RWPE2 (cell line): ENCODE results near the gene CAPN10.

Experiments
- ATAC-seq: fragments of 200-7000 bp; cut with Tn5 transposase; 3 replicates; pipeline ENCODE4 v1.9.1; 2021; ENCODE audit warnings: low read depth
- DNase-seq: peaks from one replicate; pipeline ENCODE4 v3.0.0-alpha.2; 2020; ENCODE audit warnings: low spot score
- H3K27ac ChIP-seq: fragments of 450-650 bp; 2 replicates; pipeline ENCODE4 v1.5.1; 2017; ENCODE audit warnings: mild to moderate bottlenecking; ENCODE audit not compliant: poor library complexity, severe bottlenecking
- H3K27me3 ChIP-seq: fragments of 250-450 bp; sonication (Bioruptor Pico); 2 replicates; pipeline ENCODE4 v1.5.1; 2021; ENCODE audit warnings: mild to moderate bottlenecking, moderate library complexity; ENCODE audit not compliant: insufficient read depth, poor library complexity, severe bottlenecking
- H3K36me3 ChIP-seq: fragments of 250-450 bp; sonication (Bioruptor Pico); 2 replicates; pipeline ENCODE4 v1.5.1; 2020; ENCODE audit warnings: low read depth, mild to moderate bottlenecking, moderate library complexity
- H3K4me1 ChIP-seq: fragments of 250-450 bp; sonication (Bioruptor Pico); 2 replicates; pipeline ENCODE4 v1.5.1; 2021; ENCODE audit warnings: mild to moderate bottlenecking, moderate library complexity; ENCODE audit not compliant: insufficient read depth, poor library complexity, severe bottlenecking
- H3K4me3 ChIP-seq: fragments of 250-450 bp; sonication (Bioruptor Pico); 2 replicates; pipeline ENCODE4 v1.5.1; 2021; ENCODE audit warnings: mild to moderate bottlenecking, moderate library complexity; ENCODE audit not compliant: severe bottlenecking
- H3K9me3 ChIP-seq: fragments of 250-450 bp; sonication (Bioruptor Pico); 2 replicates; pipeline ENCODE4 v1.5.1; 2021; ENCODE audit warnings: mild to moderate bottlenecking, moderate library complexity; ENCODE audit not compliant: severe bottlenecking
- CTCF ChIP-seq: fragments of 450-650 bp; IDR thresholded peaks from one replicate; pipeline ENCODE4 v1.5.1; 2017; ENCODE audit warnings: mild to moderate bottlenecking, moderate library complexity; ENCODE audit not compliant: poor library complexity, severe bottlenecking

Gene CAPN10

GRCh38 chr2:240556553-240557100 is 29.9 kb upstream of the CAPN10 start:
- DNase-seq (no peak), ATAC-seq (no peak)
- H3K27ac ChIP-seq: no peak overlapping the region
- H3K9me3 ChIP-seq: no peaks in the 10 kb centered on the region
- no peak overlapping the region for H3K4me3 ChIP-seq
- H3K27me3 ChIP-seq: no peaks in the 10 kb centered on the region
- no peaks in the 10 kb centered on the region; the same call in 1 of the 2 replicates for H3K36me3 ChIP-seq
- peak; percentile 50 for TF ChIP-seq CTCF
- peaks cover 9% of the 10 kb centered on the region for H3K4me1 ChIP-seq

DNA sequence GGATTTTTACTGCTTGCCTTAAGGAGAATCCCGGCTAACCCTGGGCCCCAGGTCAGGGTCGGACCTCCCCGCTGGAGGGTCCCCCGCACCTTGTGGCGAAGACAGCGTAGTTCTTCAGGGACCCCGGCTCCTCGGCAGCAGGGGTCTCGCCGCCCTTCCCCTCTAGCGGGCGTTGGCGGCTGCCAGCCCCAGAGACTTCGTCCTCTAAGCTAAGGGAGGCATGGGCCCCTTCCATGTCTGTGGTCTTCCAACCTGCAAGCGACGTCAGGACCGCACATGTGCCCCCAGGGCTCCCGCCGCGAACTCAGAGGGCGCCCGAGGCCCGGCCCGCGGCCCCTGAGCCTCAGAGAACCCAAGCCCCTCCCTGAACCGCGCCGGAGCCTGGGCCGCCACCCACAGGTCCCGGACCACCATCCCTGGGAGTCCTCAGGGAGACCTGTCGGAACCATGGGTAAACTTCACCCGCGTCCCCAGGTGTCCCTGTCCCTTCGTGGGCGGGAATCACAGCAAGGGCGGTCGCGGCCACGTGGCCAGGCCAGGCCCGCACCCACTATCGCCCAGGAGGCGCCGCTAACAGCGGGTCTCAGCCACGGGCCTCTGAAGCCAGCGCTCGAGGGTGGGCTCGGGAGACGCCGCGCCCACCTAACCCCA is 29.3 kb upstream of the CAPN10 start:
- peaks cover 15% of the 10 kb centered on the region for H3K4me1 ChIP-seq
- TF ChIP-seq CTCF: peak; percentile 25
- H3K27me3 ChIP-seq: no peaks in the 10 kb centered on the region
- H3K9me3 ChIP-seq: no peaks in the 10 kb centered on the region
- DNase-seq: no peak
- H3K4me3 ChIP-seq: peak overlapping the region; percentile 25
- H3K36me3 ChIP-seq: no peaks in the 10 kb centered on the region
- ATAC-seq: no peak
- no peak overlapping the region for H3K27ac ChIP-seq

DNA sequence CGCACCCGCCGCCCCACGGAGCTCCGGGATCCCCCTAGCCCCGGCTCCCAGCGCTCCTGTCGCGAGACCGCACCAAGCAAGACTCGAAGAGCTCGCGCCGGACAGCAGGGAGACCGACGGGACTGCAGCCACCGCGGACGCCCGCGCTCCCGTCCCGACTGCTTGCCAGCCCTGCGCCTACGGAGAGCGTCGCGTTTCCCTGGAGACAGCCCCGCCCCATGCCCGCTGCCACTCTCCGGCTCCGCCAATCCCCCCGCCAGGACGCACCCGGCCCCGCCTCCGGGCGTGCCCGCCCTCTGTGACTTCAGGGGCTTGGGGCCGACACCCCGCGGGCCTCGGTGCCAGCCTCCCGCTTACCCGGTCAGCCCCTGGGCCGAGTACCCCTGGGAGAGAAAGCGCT is 28.7 kb upstream of the CAPN10 start, which contains the start of gene ANKMY1:
Gene ANKMY1 (minus strand): TSS at position 181 of the 400 bp plus-strand sequence. CDS start 653 bp downstream, outside the sequence.
- no peak within 1 kb of the TSS for H3K27ac ChIP-seq
- no peaks in the 10 kb centered on the region for H3K27me3 ChIP-seq
- peaks cover 16% of the 10 kb centered on the region for H3K4me1 ChIP-seq
- H3K4me3 ChIP-seq: peak within 1 kb of the TSS; percentile 25
- peak; percentile 80 for DNase-seq
- H3K9me3 ChIP-seq: no peaks in the 10 kb centered on the region
- ATAC-seq: peak; percentile 66
- TF ChIP-seq CTCF: no peak
- H3K36me3 ChIP-seq: no peaks in the 10 kb centered on the region

- Histone ChIP-seq H3K27ac (no peak overlapping the region), H3K4me3 (peak overlapping the region; percentile 25), H3K9me3 (no peaks in the 10 kb centered on the region), H3K4me1 (peaks cover 16% of the 10 kb centered on the region), H3K36me3 (no peaks in the 10 kb centered on the region), H3K27me3 (no peaks in the 10 kb centered on the region)
- DNase-seq (no peak), ATAC-seq (no peak)
- TF ChIP-seq CTCF: no peak
Measured at GRCh38 chr2:240558236-240558761, 28.2 kb upstream of the CAPN10 start.

GRCh38 chr2:240559286-240559685 is 27.2 kb upstream of the CAPN10 start:
- DNase-seq: no peak
- peak overlapping the region; percentile 79 for H3K27ac ChIP-seq
- TF ChIP-seq CTCF: no peak
- H3K9me3 ChIP-seq: no peaks in the 10 kb centered on the region
- no peaks in the 10 kb centered on the region for H3K27me3 ChIP-seq
- no peak for ATAC-seq
- H3K4me1 ChIP-seq: peaks cover 16% of the 10 kb centered on the region
- H3K36me3 ChIP-seq: no peaks in the 10 kb centered on the region
- H3K4me3 ChIP-seq: no peak overlapping the region
